Muscle layer of duodenum (tissue), 2 donors: Measurements from ENCODE around the gene FOXC2.

ENCODE experiments used
- H3K27ac ChIP-seq: one replicate; pipeline ENCODE4 v1.7.0; 2013; ENCODE audit warnings: mild to moderate bottlenecking, low read length
- H3K27me3 ChIP-seq: one replicate; pipeline ENCODE4 v1.7.0; 2013; ENCODE audit warnings: low read depth, mild to moderate bottlenecking, control low read depth, low read length
- H3K36me3 ChIP-seq, 2 donors: one replicate each; pipeline ENCODE4 v1.7.0; 2013; ENCODE audit warnings: low read length in 2 of 2, control low read depth in 1 of 2, mild to moderate bottlenecking in 1 of 2; ENCODE audit not compliant: insufficient read depth in 2 of 2, control insufficient read depth in 1 of 2
- H3K4me1 ChIP-seq, 2 donors: one replicate each; pipeline ENCODE4 v1.7.0; 2013; ENCODE audit warnings: low read length in 2 of 2, mild to moderate bottlenecking in 2 of 2, control low read depth in 1 of 2, moderate library complexity in 1 of 2; ENCODE audit not compliant: insufficient read depth in 2 of 2, control insufficient read depth in 1 of 2
- H3K4me3 ChIP-seq, 2 donors: one replicate each; pipeline ENCODE4 v1.7.0; 2013; ENCODE audit warnings: low read length in 2 of 2, low read depth in 1 of 2, mild to moderate bottlenecking in 1 of 2
- H3K9me3 ChIP-seq, 2 donors: one replicate each; pipeline ENCODE4 v1.7.0; 2013; ENCODE audit warnings: low read length in 2 of 2, control low read depth in 1 of 2, mild to moderate bottlenecking in 1 of 2; ENCODE audit not compliant: control insufficient read depth in 1 of 2
- donor health status: healthy.

The FOXC2 gene

GRCh38 chr16:86570558-86571529 is 4.2 kb downstream of the FOXC2 start:
- Histone ChIP-seq H3K4me1 (peaks cover 0 to 24% of the 10 kb centered on the region in 2 donors), H3K36me3 (no peaks in the 10 kb centered on the region), H3K27me3 (peaks cover 59% of the 10 kb centered on the region), H3K27ac (no peak overlapping the region), H3K4me3 (no peak overlapping the region), H3K9me3 (no peaks in the 10 kb centered on the region)

- Histone ChIP-seq H3K4me3 (no peak overlapping the region), H3K4me1 (peaks cover 0 to 25% of the 10 kb centered on the region in 2 donors), H3K36me3 (no peaks in the 10 kb centered on the region), H3K27me3 (peaks cover 55% of the 10 kb centered on the region), H3K9me3 (no peaks in the 10 kb centered on the region), H3K27ac (no peak overlapping the region)
These were observed 4.9 kb downstream of the FOXC2 start for GRCh38 chr16:86571530-86571915.

- Histone ChIP-seq H3K4me3 (no peak overlapping the region), H3K27ac (no peak overlapping the region), H3K9me3 (no peaks in the 10 kb centered on the region), H3K27me3 (peaks cover 61% of the 10 kb centered on the region), H3K36me3 (no peaks in the 10 kb centered on the region), H3K4me1 (peaks cover 0 to 22% of the 10 kb centered on the region in 2 donors)
These were observed 5.5 kb downstream of the FOXC2 start for GRCh38 chr16:86572041-86572521.

- Histone ChIP-seq H3K4me3 (no peak overlapping the region), H3K27me3 (peaks cover 66% of the 10 kb centered on the region), H3K4me1 (peaks cover 0 to 17% of the 10 kb centered on the region in 2 donors), H3K9me3 (no peaks in the 10 kb centered on the region), H3K27ac (no peak overlapping the region), H3K36me3 (no peaks in the 10 kb centered on the region)
These were observed 6.0 kb downstream of the FOXC2 start for GRCh38 chr16:86572606-86573005.

GRCh38 chr16:86573215-86573614 is 6.6 kb downstream of the FOXC2 start:
- Histone ChIP-seq H3K4me3 (no peak overlapping the region), H3K36me3 (no peaks in the 10 kb centered on the region), H3K27ac (no peak overlapping the region), H3K27me3 (peaks cover 71% of the 10 kb centered on the region), H3K9me3 (no peaks in the 10 kb centered on the region), H3K4me1 (peaks cover 0 to 14% of the 10 kb centered on the region in 2 donors)

- Histone ChIP-seq H3K4me3 (no peak overlapping the region), H3K36me3 (no peaks in the 10 kb centered on the region), H3K27ac (no peak overlapping the region), H3K4me1 (peaks cover 0 to 20% of the 10 kb centered on the region in 2 donors), H3K27me3 (peaks cover 66% of the 10 kb centered on the region), H3K9me3 (no peaks in the 10 kb centered on the region)
These were observed 7.2 kb downstream of the FOXC2 start for GRCh38 chr16:86573646-86574508.

- H3K27me3 ChIP-seq = peaks cover 64% of the 10 kb centered on the region
- no peaks in the 10 kb centered on the region for H3K36me3 ChIP-seq
- no peak overlapping the region for H3K27ac ChIP-seq
- H3K4me3 ChIP-seq = no peak overlapping the region
- no peaks in the 10 kb centered on the region for H3K9me3 ChIP-seq
- H3K4me1 ChIP-seq = peaks cover 0 to 28% of the 10 kb centered on the region in 2 donors
These were observed 8.0 kb downstream of the FOXC2 start for GRCh38 chr16:86574646-86575045.

- Histone ChIP-seq H3K9me3 (no peaks in the 10 kb centered on the region), H3K4me1 (peaks cover 0 to 28% of the 10 kb centered on the region in 2 donors), H3K27me3 (peaks cover 61% of the 10 kb centered on the region), H3K27ac (no peak overlapping the region), H3K36me3 (no peaks in the 10 kb centered on the region), H3K4me3 (peak overlapping the region in 1 of 2 donors; percentile 62)
These were observed 8.6 kb downstream of the FOXC2 start for GRCh38 chr16:86575095-86575685.

GRCh38 chr16:86575754-86576557 is 9.3 kb downstream of the FOXC2 start:
- H3K27ac ChIP-seq = no peak overlapping the region
- H3K36me3 ChIP-seq = no peaks in the 10 kb centered on the region
- H3K27me3 ChIP-seq = peaks cover 55% of the 10 kb centered on the region
- H3K4me1 ChIP-seq = peaks cover 0 to 28% of the 10 kb centered on the region in 2 donors
- H3K4me3 ChIP-seq = peak overlapping the region; percentile 53 to 62
- no peaks in the 10 kb centered on the region for H3K9me3 ChIP-seq

- Histone ChIP-seq H3K36me3 (no peaks in the 10 kb centered on the region), H3K27me3 (peaks cover 47% of the 10 kb centered on the region), H3K4me3 (peak overlapping the region; percentile 53 to 62), H3K27ac (no peak overlapping the region), H3K4me1 (peaks cover 0 to 28% of the 10 kb centered on the region in 2 donors), H3K9me3 (no peaks in the 10 kb centered on the region)
These were observed 10.1 kb downstream of the FOXC2 start for GRCh38 chr16:86576591-86577313.
